Trophoblast cell (in vitro differentiated cells and primary cell): Measurements from ENCODE around the gene REV3L.

Experiments used
- DNase-seq, 2 donors: peaks; one replicate each; pipeline ENCODE4 v3.0.0-alpha.2; 2016
- H2AFZ ChIP-seq: 2 replicates; pipeline ENCODE4 v1.6.1; 2013; ENCODE audit warnings: low read length, moderate library complexity, mild to moderate bottlenecking; ENCODE audit not compliant: insufficient read depth, poor library complexity
- H2AK5ac ChIP-seq: 2 replicates; pipeline ENCODE4 v1.6.1; 2013; ENCODE audit warnings: mild to moderate bottlenecking, low read length
- H2BK120ac ChIP-seq: 2 replicates; pipeline ENCODE4 v1.6.1; 2013; ENCODE audit warnings: low read length, mild to moderate bottlenecking, moderate library complexity; ENCODE audit not compliant: insufficient read depth, poor library complexity
- H2BK12ac ChIP-seq: 2 replicates; pipeline ENCODE4 v1.6.1; 2013; ENCODE audit warnings: mild to moderate bottlenecking, low read length, moderate library complexity
- H2BK5ac ChIP-seq: 2 replicates; pipeline ENCODE4 v1.6.1; 2013; ENCODE audit warnings: low read length, low read depth, moderate library complexity, mild to moderate bottlenecking; ENCODE audit not compliant: poor library complexity
- H3K14ac ChIP-seq: 2 replicates; pipeline ENCODE4 v1.6.1; 2013; ENCODE audit warnings: mild to moderate bottlenecking, low read length
- H3K18ac ChIP-seq: 2 replicates; pipeline ENCODE4 v1.6.1; 2013; ENCODE audit warnings: mild to moderate bottlenecking, low read length
- H3K23ac ChIP-seq: 2 replicates; pipeline ENCODE4 v1.6.1; 2013; ENCODE audit warnings: low read length
- H3K27ac ChIP-seq: 2 replicates; pipeline ENCODE4 v1.5.1; 2013; ENCODE audit warnings: low read depth, mild to moderate bottlenecking, inconsistent platforms, low read length, moderate library complexity
- H3K27me3 ChIP-seq: 2 replicates; pipeline ENCODE4 v1.6.1; 2013; ENCODE audit warnings: inconsistent platforms, mild to moderate bottlenecking, low read length, moderate library complexity; ENCODE audit not compliant: insufficient read depth
- H3K36me3 ChIP-seq, 2 experiments: 1 replicate in 1 of 2; 2 replicates in 1 of 2; pipeline ENCODE4 v1.6.1; 2013; ENCODE audit warnings: low read length in 2 of 2, mild to moderate bottlenecking in 2 of 2, moderate library complexity in 1 of 2; ENCODE audit not compliant: insufficient read depth in 2 of 2, control insufficient read depth in 1 of 2
- H3K4ac ChIP-seq: 2 replicates; pipeline ENCODE4 v1.6.1; 2013; ENCODE audit warnings: low read depth, mild to moderate bottlenecking, low read length, moderate library complexity
- H3K4me1 ChIP-seq, 2 experiments: 1 replicate in 1 of 2; 2 replicates in 1 of 2; pipeline ENCODE4 v1.6.1; 2013; ENCODE audit warnings: low read length in 2 of 2, mild to moderate bottlenecking in 2 of 2, moderate library complexity in 1 of 2; ENCODE audit not compliant: insufficient read depth in 2 of 2, control insufficient read depth in 1 of 2
- H3K4me2 ChIP-seq: 2 replicates; pipeline ENCODE4 v1.6.1; 2013; ENCODE audit warnings: inconsistent platforms, mild to moderate bottlenecking, low read length, moderate library complexity
- H3K4me3 ChIP-seq: 2 replicates; pipeline ENCODE4 v1.5.1; 2013; ENCODE audit warnings: mild to moderate bottlenecking, low read depth, low read length, inconsistent platforms
- H3K79me1 ChIP-seq: one replicate; pipeline ENCODE4 v1.6.1; 2013; ENCODE audit warnings: low read length
- H3K79me2 ChIP-seq: 2 replicates; pipeline ENCODE4 v1.6.1; 2013; ENCODE audit warnings: low read length, mild to moderate bottlenecking; ENCODE audit not compliant: control insufficient read depth, insufficient read depth, poor library complexity
- H3K9ac ChIP-seq: 2 replicates; pipeline ENCODE4 v1.6.1; 2013; ENCODE audit warnings: mild to moderate bottlenecking, low read length
- H3K9me3 ChIP-seq: 2 replicates; pipeline ENCODE4 v1.6.1; 2013; ENCODE audit warnings: low read depth, mild to moderate bottlenecking, control low read depth, inconsistent platforms, low read length; ENCODE audit not compliant: insufficient read depth
- H4K12ac ChIP-seq: 2 replicates; pipeline ENCODE4 v1.6.1; 2013; ENCODE audit warnings: low read depth, mild to moderate bottlenecking, low read length, moderate library complexity
- H4K8ac ChIP-seq: 2 replicates; pipeline ENCODE4 v1.6.1; 2013; ENCODE audit warnings: low read depth, mild to moderate bottlenecking, low read length, moderate library complexity
- H4K91ac ChIP-seq: one replicate; pipeline ENCODE4 v1.6.1; 2013; ENCODE audit warnings: low read depth, mild to moderate bottlenecking, low read length, moderate library complexity
- WGBS: extraction: QIAGEN DNeasy Blood & Tissue Kit; methylation state at CpG from one replicate; pipeline ENCODE4 v1.1.7; 2013; ENCODE audit warnings: missing lambda C conversion rate; ENCODE audit not compliant: insufficient read length, insufficient coverage; ENCODE audit errors: extremely low coverage; 5-methylcytosine and 5-hydroxymethylcytosine counted together

Gene REV3L

DNA sequence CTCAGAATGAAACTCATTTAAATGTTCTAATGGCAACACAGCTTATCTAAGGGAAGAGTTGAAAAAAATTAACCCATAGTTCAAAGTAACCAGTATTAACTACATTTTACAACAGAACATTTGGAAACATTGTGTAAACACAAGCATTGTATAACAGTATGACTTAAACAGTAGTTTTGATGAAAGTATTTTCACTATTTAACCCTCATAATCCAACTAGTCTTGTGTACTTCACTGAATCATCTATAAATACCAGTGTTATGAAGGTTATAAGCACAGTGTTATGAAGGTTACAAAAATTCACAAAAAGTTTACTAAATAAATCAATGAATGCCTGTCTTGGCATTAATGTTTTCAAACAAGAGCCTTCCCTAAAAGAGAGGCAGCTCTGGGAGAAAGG, 66.5 kb downstream of the REV3L start:
- no peaks in the 10 kb centered on the region for H3K9me3 ChIP-seq
- DNase-seq, result no peak
- H2AFZ ChIP-seq, result no peak overlapping the region
- no peak overlapping the region for H2BK12ac ChIP-seq
- H3K27ac ChIP-seq, result no peak overlapping the region
- no peaks in the 10 kb centered on the region for H3K27me3 ChIP-seq
- no peak overlapping the region for H2BK120ac ChIP-seq
- no peak overlapping the region for H3K4ac ChIP-seq
- no peak overlapping the region for H4K12ac ChIP-seq
- H4K8ac ChIP-seq, result no peak overlapping the region
- H3K79me2 ChIP-seq, result no peaks in the 10 kb centered on the region
- H3K18ac ChIP-seq, result no peak overlapping the region
- H3K4me1 ChIP-seq, result no peaks in the 10 kb centered on the region
- H2AK5ac ChIP-seq, result no peak overlapping the region
- H3K14ac ChIP-seq, result no peak overlapping the region
- H3K36me3 ChIP-seq, result no peaks in the 10 kb centered on the region
- H2BK5ac ChIP-seq, result no peak overlapping the region
- H3K4me2 ChIP-seq, result no peak overlapping the region
- H3K9ac ChIP-seq, result no peak overlapping the region
- H3K23ac ChIP-seq, result no peak overlapping the region
- no peaks in the 10 kb centered on the region for H3K79me1 ChIP-seq
- no peak overlapping the region for H4K91ac ChIP-seq
- H3K4me3 ChIP-seq, result no peak overlapping the region

DNA sequence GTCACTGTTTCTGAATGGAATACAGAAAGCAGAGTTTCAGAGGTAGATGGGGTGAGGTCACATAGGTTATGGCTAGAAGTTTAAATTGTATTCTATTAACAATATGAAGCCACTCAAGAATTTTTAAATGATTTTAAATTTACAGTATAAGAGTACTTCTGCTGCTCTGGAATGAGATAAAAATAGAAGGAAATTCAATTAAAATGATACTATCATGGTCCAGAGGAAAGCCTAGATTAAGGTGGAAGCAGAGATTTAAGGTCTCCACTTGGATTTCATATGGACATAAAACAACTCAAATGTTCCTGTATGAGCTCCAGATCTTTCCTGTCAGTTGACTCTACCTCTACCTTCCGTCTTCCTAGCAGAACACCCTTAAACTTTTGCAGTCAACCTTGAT, 68.6 kb downstream of the REV3L start:
- Histone ChIP-seq H3K9ac (no peak overlapping the region), H3K4me3 (no peak overlapping the region), H3K4ac (no peak overlapping the region), H3K79me1 (no peaks in the 10 kb centered on the region), H2AFZ (no peak overlapping the region), H3K79me2 (no peaks in the 10 kb centered on the region), H2BK120ac (no peak overlapping the region), H4K8ac (no peak overlapping the region), H3K4me1 (no peaks in the 10 kb centered on the region), H3K27me3 (no peaks in the 10 kb centered on the region), H3K27ac (no peak overlapping the region), H3K9me3 (no peaks in the 10 kb centered on the region), H4K91ac (no peak overlapping the region), H4K12ac (no peak overlapping the region), H3K23ac (no peak overlapping the region), H2BK5ac (no peak overlapping the region), H3K18ac (no peak overlapping the region), H3K14ac (no peak overlapping the region), H3K4me2 (no peak overlapping the region), H2AK5ac (no peak overlapping the region), H2BK12ac (no peak overlapping the region), H3K36me3 (peaks cover 0 to 3% of the 10 kb centered on the region in 2 experiments)
- DNase-seq, result no peak
- WGBS, result no CpG with 5 or more reads among the region's 1 CpG

DNA sequence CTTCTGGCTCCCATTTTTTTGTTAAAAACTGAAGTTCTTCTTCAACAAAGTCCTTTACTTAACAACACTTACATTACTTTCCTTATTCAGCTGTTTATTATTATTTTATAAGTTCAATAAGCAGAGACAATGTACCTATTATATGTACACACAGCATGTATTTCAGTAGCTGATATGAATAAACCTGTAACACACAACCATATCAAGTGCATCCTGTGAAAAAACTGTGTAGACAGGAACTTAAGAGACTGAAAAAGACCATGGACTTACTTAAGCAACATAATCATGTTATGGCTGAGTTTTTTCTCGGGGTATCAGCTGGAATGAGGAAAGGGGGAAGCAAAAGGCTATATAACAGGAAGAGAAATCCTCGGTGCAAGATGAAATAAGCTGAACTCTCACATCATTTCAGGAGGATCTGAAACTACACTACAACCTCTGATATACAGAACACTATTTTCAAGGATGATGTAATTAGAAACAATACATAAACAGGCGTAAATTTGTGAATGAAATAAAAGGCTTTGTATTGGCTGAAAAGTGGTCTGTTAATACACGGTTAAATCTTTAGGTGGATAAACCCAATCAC, 70.9 kb downstream of the REV3L start:
- DNase-seq, result peak in 1 of 2 donors; percentile 10
- Histone ChIP-seq H3K14ac (no peak overlapping the region), H2AFZ (no peak overlapping the region), H3K4me2 (no peak overlapping the region), H3K4me1 (no peaks in the 10 kb centered on the region), H3K9ac (no peak overlapping the region), H4K91ac (no peak overlapping the region), H4K8ac (no peak overlapping the region), H2BK12ac (no peak overlapping the region), H3K9me3 (no peaks in the 10 kb centered on the region), H3K79me2 (no peaks in the 10 kb centered on the region), H3K27me3 (no peaks in the 10 kb centered on the region), H3K4me3 (no peak overlapping the region), H3K79me1 (no peaks in the 10 kb centered on the region), H2AK5ac (no peak overlapping the region), H3K4ac (no peak overlapping the region), H4K12ac (no peak overlapping the region), H3K18ac (no peak overlapping the region), H3K36me3 (peaks cover 3% of the 10 kb centered on the region in 2 experiments), H2BK120ac (no peak overlapping the region), H2BK5ac (no peak overlapping the region), H3K27ac (no peak overlapping the region), H3K23ac (no peak overlapping the region)
- no CpG with 5 or more reads among the region's 4 CpGs for WGBS

DNA sequence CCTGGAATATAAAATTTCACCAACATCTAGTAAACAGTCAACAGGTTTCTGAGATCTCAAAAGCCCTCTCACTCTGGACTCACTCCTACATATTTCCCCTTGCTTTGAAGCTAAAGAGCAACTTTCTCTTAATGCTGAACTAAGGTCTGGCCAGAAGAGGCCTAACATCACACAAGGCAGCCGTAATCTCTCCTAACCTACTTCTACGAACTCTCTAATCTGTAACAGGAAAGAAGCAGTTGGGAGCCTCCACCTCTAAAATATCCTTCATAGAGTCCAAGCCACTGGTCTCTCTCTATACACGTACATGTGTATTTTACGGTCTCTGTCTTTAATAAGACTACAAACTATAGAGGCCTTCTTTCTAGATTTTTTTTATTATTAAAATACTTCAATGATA, 72.0 kb downstream of the REV3L start:
- no peak overlapping the region for H2BK5ac ChIP-seq
- no peaks in the 10 kb centered on the region for H3K9me3 ChIP-seq
- H3K4me2 ChIP-seq, result no peak overlapping the region
- no peak overlapping the region for H2AK5ac ChIP-seq
- H3K14ac ChIP-seq, result no peak overlapping the region
- H2BK12ac ChIP-seq, result no peak overlapping the region
- no peak overlapping the region for H4K8ac ChIP-seq
- H4K12ac ChIP-seq, result no peak overlapping the region
- no peaks in the 10 kb centered on the region for H3K79me2 ChIP-seq
- no peak overlapping the region for H3K4me3 ChIP-seq
- H3K18ac ChIP-seq, result no peak overlapping the region
- no peaks in the 10 kb centered on the region for H3K27me3 ChIP-seq
- H3K4me1 ChIP-seq, result no peaks in the 10 kb centered on the region
- no peak overlapping the region for H3K23ac ChIP-seq
- H3K27ac ChIP-seq, result no peak overlapping the region
- H4K91ac ChIP-seq, result no peak overlapping the region
- no peaks in the 10 kb centered on the region for H3K79me1 ChIP-seq
- no peak overlapping the region for H2AFZ ChIP-seq
- no peak overlapping the region for H3K4ac ChIP-seq
- no peak overlapping the region for H3K9ac ChIP-seq
- peaks cover 3% of the 10 kb centered on the region in 2 experiments for H3K36me3 ChIP-seq
- H2BK120ac ChIP-seq, result no peak overlapping the region
- no CpG with 5 or more reads among the region's 4 CpGs for WGBS
- DNase-seq, result no peak
